Loucy (cell line): ENCODE measurements around the gene TRIM67.
A peak's percentile ranks its signal among the peaks of the same experiment; 100 is the strongest.

Experiments
- H2AFZ ChIP-seq: fragments of 200-600 bp; sonication (generic); 2 replicates; pipeline ENCODE4 v1.6.0; 2016; ENCODE audit warnings: antibody characterized with exemption, mild to moderate bottlenecking, low read length, moderate library complexity
- H3F3A ChIP-seq: fragments of 200-600 bp; 2 replicates; pipeline ENCODE4 v1.6.0; 2016; ENCODE audit warnings: antibody characterized with exemption, low read depth, mild to moderate bottlenecking
- H3K27me3 ChIP-seq: fragments of 200-600 bp; sonication (generic); 2 replicates; pipeline ENCODE4 v1.6.1; 2014; ENCODE audit warnings: low read length, mild to moderate bottlenecking; ENCODE audit not compliant: insufficient read depth, poor library complexity, severe bottlenecking
- H3K36me3 ChIP-seq: fragments of 200-600 bp; sonication (generic); 2 replicates; pipeline ENCODE4 v1.6.1; 2016; ENCODE audit warnings: low read length; ENCODE audit not compliant: insufficient read depth
- H3K4me1 ChIP-seq: fragments of 200-600 bp; sonication (generic); 2 replicates; pipeline ENCODE4 v1.5.1; 2014; ENCODE audit warnings: low read length, mild to moderate bottlenecking; ENCODE audit not compliant: insufficient read depth, poor library complexity, severe bottlenecking
- H3K4me2 ChIP-seq: fragments of 200-600 bp; sonication (generic); 2 replicates; pipeline ENCODE4 v1.6.0; 2014; ENCODE audit warnings: antibody characterized with exemption, low read length, low read depth, mild to moderate bottlenecking; ENCODE audit not compliant: poor library complexity, severe bottlenecking
- H3K4me3 ChIP-seq: fragments of 200-600 bp; sonication (generic); 2 replicates; pipeline ENCODE4 v1.5.1; 2014; ENCODE audit warnings: low read length, mild to moderate bottlenecking, mixed read lengths; ENCODE audit not compliant: poor library complexity, severe bottlenecking
- H3K79me2 ChIP-seq: fragments of 200-600 bp; sonication (generic); 2 replicates; pipeline ENCODE4 v1.6.1; 2014; ENCODE audit warnings: low read length; ENCODE audit not compliant: insufficient read depth
- H3K9ac ChIP-seq: fragments of 200-600 bp; sonication (generic); 2 replicates; pipeline ENCODE4 v1.6.0; 2014; ENCODE audit warnings: mild to moderate bottlenecking, low read depth, low read length, moderate library complexity; ENCODE audit not compliant: poor library complexity, severe bottlenecking
- H3K9me2 ChIP-seq: fragments of 200-600 bp; sonication (generic); replicated peaks from 2 replicates; pipeline ENCODE4 v1.6.1; 2016; ENCODE audit warnings: low read depth, low read length, mixed read lengths
- H3K9me3 ChIP-seq: fragments of 200-600 bp; sonication (generic); 2 replicates; pipeline ENCODE4 v1.6.1; 2014; ENCODE audit warnings: mild to moderate bottlenecking, antibody characterized with exemption, low read length, low read depth; ENCODE audit not compliant: insufficient read depth
- H4K20me1 ChIP-seq: fragments of 200-600 bp; sonication (generic); 2 replicates; pipeline ENCODE4 v1.6.0; 2014; ENCODE audit warnings: antibody characterized with exemption, low read length, mild to moderate bottlenecking; ENCODE audit not compliant: insufficient read depth, poor library complexity, severe bottlenecking
- EZH2phosphoT487 ChIP-seq: fragments of 200-600 bp; IDR thresholded peaks from 2 replicates; pipeline ENCODE4 v1.6.1; 2018; ENCODE audit warnings: antibody characterized with exemption, mild to moderate bottlenecking, moderate library complexity, borderline replicate concordance
- TF ChIP-seq, protein P1 (sequence below): fragments of 200-600 bp; sonication (generic); conservative IDR thresholded peaks from 2 replicates; pipeline ENCODE4 v1.5.1; 2014; ENCODE audit warnings: mild to moderate bottlenecking, antibody characterized with exemption, low read length

TRIM67 gene

DNA sequence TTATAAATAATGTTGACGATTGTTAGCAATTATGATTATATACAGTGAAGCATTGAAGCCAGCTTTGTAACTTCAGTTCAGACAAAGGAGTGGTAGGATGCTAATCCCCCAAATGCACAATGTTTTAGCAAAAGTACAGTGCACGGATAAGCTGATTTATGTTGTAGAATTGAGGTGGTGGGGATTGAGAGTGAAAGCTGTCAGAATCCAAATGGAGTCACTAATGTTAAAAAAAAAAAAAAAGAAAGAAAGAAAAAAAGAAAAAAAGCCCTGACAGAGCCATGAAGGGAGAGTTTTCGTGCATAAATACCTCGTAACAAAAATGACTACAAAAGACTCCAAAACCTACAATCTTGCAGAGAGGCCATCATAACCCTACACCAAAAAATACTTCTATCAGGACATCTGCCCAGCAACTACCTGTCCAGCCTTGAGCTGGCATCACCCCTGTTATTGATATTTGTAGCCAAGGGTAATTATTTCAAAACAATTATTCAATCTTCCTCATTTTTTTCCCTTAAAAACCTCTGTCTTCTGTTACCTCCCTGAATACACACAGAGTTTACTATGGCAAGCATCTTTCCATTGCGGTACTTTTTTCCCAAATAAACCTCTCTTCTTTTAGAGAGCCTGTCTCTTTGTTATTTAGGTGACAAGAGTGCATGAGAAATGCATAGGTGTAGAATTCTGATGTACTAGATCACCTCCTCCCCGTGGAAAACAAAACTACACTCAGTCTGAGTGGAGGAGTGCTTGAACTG, 2.5 kb upstream of the TRIM67 start:
- H3K79me2 ChIP-seq = no peaks in the 10 kb centered on the region
- H3K4me3 ChIP-seq = no peak overlapping the region
- no peak overlapping the region for H3K9ac ChIP-seq
- H4K20me1 ChIP-seq = no peaks in the 10 kb centered on the region
- H3K4me1 ChIP-seq = no peaks in the 10 kb centered on the region
- H3K36me3 ChIP-seq = no peaks in the 10 kb centered on the region
- no peak overlapping the region for H3K4me2 ChIP-seq
- no peaks in the 10 kb centered on the region for H3F3A ChIP-seq
- H3K9me3 ChIP-seq = no peaks in the 10 kb centered on the region
- no peaks in the 10 kb centered on the region for H3K9me2 ChIP-seq
- no peaks in the 10 kb centered on the region for H3K27me3 ChIP-seq
- peak overlapping the region; percentile 13; the same call in 1 of the 2 replicates for H2AFZ ChIP-seq
- no peak for TF ChIP-seq EZH2phosphoT487
- TF ChIP-seq, protein P1, sequence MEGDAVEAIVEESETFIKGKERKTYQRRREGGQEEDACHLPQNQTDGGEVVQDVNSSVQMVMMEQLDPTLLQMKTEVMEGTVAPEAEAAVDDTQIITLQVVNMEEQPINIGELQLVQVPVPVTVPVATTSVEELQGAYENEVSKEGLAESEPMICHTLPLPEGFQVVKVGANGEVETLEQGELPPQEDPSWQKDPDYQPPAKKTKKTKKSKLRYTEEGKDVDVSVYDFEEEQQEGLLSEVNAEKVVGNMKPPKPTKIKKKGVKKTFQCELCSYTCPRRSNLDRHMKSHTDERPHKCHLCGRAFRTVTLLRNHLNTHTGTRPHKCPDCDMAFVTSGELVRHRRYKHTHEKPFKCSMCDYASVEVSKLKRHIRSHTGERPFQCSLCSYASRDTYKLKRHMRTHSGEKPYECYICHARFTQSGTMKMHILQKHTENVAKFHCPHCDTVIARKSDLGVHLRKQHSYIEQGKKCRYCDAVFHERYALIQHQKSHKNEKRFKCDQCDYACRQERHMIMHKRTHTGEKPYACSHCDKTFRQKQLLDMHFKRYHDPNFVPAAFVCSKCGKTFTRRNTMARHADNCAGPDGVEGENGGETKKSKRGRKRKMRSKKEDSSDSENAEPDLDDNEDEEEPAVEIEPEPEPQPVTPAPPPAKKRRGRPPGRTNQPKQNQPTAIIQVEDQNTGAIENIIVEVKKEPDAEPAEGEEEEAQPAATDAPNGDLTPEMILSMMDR = no peak

DNA sequence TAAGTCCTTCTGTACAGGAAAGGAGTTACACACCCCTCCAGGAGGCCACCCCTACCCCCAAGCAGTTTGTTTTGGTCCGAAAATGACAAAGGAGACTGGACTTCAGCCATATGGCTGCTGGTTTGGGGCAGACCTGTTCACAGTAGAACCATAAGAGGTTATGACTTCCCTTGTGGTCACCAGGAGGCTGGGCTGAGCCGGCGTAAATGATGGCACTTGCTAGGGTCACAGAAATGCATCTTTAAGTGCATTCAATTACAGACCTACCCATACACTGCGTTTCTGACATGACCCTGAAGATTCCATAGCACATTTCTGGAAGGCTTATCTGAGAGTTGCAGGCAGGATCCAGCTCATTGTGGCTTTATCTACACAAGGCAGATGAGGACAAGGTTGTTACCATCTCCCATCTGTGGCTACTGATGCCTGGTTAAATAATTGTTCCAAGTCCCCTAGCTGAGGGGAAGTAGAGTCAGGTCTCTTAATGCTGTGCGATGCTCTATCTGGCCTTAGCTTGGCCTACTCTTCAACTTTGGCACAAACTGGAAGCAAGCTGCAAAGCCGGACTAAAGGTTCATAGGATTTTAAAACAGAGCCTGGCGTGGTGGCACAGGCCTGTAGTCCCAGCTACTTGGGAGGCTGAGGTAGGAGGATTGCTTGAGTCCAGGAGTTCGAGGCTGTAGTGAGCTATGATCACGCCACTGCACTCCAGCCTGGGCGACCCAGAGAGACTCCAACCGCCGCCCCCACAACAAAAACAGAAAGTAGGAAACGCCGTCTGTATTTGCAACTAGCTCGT, 1.7 kb upstream of the TRIM67 start:
- Histone ChIP-seq H3K36me3 (no peaks in the 10 kb centered on the region), H3K4me2 (no peak overlapping the region), H4K20me1 (no peaks in the 10 kb centered on the region), H3K4me3 (no peak overlapping the region), H3K9ac (no peak overlapping the region), H3K27me3 (no peaks in the 10 kb centered on the region), H3K79me2 (no peaks in the 10 kb centered on the region), H3K9me3 (no peaks in the 10 kb centered on the region), H3K4me1 (no peaks in the 10 kb centered on the region), H2AFZ (peak overlapping the region; percentile 13; the same call in 1 of the 2 replicates), H3K9me2 (no peaks in the 10 kb centered on the region), H3F3A (no peaks in the 10 kb centered on the region)
- TF ChIP-seq EZH2phosphoT487 = no peak
- TF ChIP-seq, protein P1 = no peak

DNA sequence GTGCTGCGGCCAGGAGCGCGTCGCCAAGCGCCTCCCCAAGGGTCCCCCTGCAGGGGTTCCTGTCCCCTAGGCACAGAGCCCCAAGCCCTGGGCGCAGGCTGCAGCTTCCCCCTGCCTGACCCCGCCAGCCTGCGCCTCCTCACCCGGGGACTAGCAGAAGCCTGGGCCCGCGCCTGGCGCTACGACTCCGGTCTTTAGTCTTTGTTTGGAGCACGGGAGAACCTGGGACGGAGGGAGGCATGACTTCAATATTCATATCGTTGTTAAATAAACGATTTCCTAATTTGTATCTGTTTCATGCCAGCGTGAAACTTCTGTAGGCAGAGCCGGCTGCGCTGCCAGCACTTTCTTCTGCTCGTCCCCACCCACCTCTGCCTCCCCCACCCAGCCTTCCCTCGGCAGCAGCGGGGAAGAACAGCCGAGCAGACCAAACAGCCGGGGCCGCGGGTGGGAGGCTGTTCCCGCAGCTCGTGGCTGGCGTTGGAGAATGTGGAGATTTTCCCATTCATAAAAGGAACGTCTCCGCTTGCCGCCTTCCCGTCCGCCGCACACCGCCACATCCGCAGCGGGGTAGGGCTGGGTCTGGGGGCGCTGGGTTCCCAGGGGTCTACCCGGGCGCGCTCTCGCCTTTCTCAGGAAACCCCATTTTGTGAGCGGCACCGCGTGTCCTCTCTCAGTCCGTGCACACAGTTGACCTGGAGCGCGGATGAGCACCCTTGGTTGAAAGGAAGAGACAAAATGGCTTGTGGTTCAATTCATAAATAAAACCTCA, 777 bp upstream of the TRIM67 start:
- no peak overlapping the region for H3K4me3 ChIP-seq

More for the DNA sequence above, 777 bp upstream of the TRIM67 start:
- H2AFZ ChIP-seq = no peak overlapping the region
- H3K27me3 ChIP-seq = no peaks in the 10 kb centered on the region
- TF ChIP-seq, protein P1 = no peak
- TF ChIP-seq EZH2phosphoT487 = no peak
- H3K9me3 ChIP-seq = no peaks in the 10 kb centered on the region
- no peaks in the 10 kb centered on the region for H4K20me1 ChIP-seq
- H3K4me2 ChIP-seq = no peak overlapping the region
- H3K79me2 ChIP-seq = no peaks in the 10 kb centered on the region
- H3K4me1 ChIP-seq = no peaks in the 10 kb centered on the region
- H3K9me2 ChIP-seq = no peaks in the 10 kb centered on the region
- H3F3A ChIP-seq = no peaks in the 10 kb centered on the region
- H3K36me3 ChIP-seq = no peaks in the 10 kb centered on the region
- H3K9ac ChIP-seq = no peak overlapping the region
